Spleen (tissue), 7 donors: ENCODE results near the gene PPCDC.
"Not testable (repeated sequence)": the region's sequence is repeated elsewhere in the genome, so short reads cannot be mapped to it uniquely, and the experiment has no call there.

ENCODE experiments used
- CTCF ChIP-seq, 11 experiments: fragments of 200-600 bp in 7 of 11; fragments of 450-650 bp in 4 of 11; sonication (generic) in 4 of 11; IDR thresholded peaks in 8 of 11; conservative IDR thresholded peaks in 3 of 11; 1 replicate in 7 of 11; 2 replicates in 4 of 11; pipeline versions ENCODE4 v1.4.0 to v1.8.0; 2016 to 2021; ENCODE audit warnings: antibody characterized with exemption in 11 of 11, inconsistent platforms in 4 of 11, mild to moderate bottlenecking in 1 of 11
- POLR2A ChIP-seq, 3 donors: fragments of 450-650 bp; IDR thresholded peaks; one replicate each; pipeline ENCODE4 v1.5.1; 2017; ENCODE audit warnings: antibody characterized with exemption in 3 of 3, mild to moderate bottlenecking in 1 of 3
- POLR2AphosphoS5 ChIP-seq, 3 donors: sonication (generic); formaldehyde crosslinking; IDR thresholded peaks; one replicate each; pipeline ENCODE4 v1.5.1; 2017; ENCODE audit warnings: antibody characterized with exemption in 3 of 3
- donor health status: DM: no; HTN: no; CAD: no; lungs with moderate emphysema.
- donor health status: DM: no; HTN: no; CAD: no.
- donor health status: DM: no; HTN: no; CAD: no.

GRCh38 chr15:75094961-75095478 lies 71.6 kb downstream of the PPCDC start:
- TF ChIP-seq POLR2AphosphoS5 (IDR thresholded peaks at IDR 0.05); CTCF (IDR thresholded peaks at IDR 0.05 in 8 of 11, conservative IDR thresholded peaks at IDR 0.05 in 3 of 11); POLR2A (IDR thresholded peaks at IDR 0.05): not testable (repeated sequence)
